Medulla oblongata (tissue), 1 donor: Measurements from ENCODE around the gene TRIM59.

Source experiments
- DNase-seq: peaks from one replicate; pipeline ENCODE4 v3.0.0-alpha.2; 2015; ENCODE audit errors: extremely low spot score

TRIM59 gene, protein sequence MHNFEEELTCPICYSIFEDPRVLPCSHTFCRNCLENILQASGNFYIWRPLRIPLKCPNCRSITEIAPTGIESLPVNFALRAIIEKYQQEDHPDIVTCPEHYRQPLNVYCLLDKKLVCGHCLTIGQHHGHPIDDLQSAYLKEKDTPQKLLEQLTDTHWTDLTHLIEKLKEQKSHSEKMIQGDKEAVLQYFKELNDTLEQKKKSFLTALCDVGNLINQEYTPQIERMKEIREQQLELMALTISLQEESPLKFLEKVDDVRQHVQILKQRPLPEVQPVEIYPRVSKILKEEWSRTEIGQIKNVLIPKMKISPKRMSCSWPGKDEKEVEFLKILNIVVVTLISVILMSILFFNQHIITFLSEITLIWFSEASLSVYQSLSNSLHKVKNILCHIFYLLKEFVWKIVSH

DNA sequence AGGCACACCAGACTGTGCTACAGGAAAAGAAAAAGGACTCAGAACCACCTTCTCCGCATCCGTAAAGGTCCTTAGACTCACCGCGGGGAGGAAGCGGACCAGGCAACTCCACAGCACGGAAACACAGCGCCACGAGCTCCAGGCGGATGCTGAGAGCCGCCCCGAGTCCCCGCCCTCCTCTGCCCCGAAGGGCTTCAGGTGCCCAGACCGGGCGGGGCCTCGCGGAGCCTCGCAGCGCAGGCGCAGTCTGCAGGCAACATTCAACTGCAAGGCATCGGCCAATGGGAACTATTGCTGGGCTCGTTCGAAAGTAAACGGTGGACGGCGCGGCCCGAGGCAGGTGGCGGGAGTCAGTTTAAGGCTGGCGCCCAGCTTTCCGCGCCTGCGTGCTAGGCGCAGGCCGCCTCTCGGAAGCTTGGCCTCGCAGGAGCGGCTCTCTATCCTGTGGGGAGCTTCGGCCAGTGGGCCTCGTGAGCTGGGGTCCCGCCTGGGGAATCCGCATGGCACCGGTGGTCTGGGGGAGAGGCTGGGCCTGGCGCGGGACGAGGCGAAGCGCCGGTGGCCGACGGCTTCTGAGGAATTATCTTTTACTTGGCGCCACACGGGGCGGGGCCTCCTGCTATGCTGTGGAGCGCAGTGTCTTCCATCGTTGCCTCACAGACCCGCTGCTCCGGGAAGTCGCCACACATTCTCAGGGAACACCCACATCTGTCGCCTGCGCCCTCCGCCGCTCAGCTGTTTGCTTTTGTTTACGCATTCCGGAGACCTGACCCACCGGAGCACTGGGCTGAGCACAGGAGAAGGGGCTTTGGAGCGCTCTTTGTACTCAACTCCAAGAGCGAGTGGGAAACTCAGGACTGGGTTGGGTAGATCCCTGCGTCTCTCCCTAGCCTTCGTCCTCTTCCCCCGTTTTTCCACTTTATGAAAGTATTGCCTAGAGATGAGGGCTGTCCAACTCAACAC, at the start of gene TRIM59:
TSS of gene TRIM59 (minus strand) at position 151 of the 963 bp plus-strand sequence. CDS start 10,603 bp downstream, outside the sequence.
- DNase-seq = peak; percentile 81

GRCh38 chr3:160498202-160498601, 48.6 kb upstream of the TRIM59 start:
- no peak for DNase-seq

- DNase-seq = no peak
These were observed 40.6 kb upstream of the TRIM59 start for GRCh38 chr3:160490166-160490565.

DNA sequence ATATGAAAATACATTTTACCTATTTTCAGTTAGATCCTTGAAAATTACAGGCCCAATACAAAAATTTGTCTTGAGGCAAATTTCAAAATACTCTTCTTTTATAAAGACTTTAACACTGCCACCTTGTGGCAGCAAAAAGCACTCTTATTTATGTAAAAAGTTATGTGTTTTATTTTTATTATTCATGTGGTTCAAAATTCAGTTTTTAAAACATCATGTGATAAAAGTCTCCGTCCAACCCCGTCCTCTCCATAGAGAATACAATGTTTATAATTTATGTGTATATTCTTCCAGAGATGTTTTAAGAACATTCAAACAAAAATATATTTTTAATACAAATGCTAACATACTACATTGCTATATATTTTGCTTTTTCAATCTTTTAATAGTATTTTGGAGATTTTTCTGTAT, 36.9 kb upstream of the TRIM59 start:
- peak; percentile 61 for DNase-seq

DNA sequence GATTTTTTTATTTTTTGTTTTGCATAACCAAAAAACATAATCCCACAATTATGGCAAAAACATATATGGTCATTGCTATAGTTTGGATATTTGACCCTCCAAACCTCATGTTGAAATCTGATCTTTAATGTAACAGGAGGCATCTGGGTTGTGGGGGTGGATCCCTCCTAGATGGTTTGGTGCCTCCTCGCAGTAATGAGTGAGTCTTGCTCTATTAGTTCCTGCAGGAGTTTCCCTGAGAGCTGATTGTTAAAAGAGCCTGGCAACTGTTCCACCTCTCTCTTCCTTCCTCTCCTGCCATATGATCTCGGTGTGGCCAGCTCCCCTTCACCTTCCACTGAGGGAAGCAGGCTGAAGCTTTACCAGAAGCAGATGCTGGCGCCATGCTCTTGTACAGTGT, 33.2 kb upstream of the TRIM59 start:
- no peak for DNase-seq

GRCh38 chr3:160481856-160482255, 32.3 kb upstream of the TRIM59 start:
- no peak for DNase-seq

- DNase-seq = no peak
These were observed 31.3 kb upstream of the TRIM59 start for GRCh38 chr3:160480931-160481330.

DNA sequence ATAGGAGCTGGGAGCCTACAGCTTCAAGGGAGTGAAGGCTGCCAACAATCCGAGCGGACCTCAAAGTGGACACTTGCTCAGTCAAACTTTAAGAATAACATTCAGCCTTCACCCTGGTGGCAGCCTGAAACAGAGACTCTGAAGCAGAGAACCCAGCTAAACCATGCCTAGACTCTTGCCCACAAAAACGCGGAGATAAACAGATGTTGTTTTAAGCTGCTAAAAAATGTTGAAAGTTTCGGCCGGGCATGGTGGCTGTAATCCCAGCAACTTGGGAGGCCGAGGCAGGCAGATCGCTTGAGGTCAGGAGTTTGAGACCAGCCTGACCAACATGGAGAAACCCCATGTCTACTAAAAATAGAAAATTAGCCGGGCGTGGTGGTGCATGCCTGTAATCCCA, 29.8 kb upstream of the TRIM59 start:
- no peak for DNase-seq

DNA sequence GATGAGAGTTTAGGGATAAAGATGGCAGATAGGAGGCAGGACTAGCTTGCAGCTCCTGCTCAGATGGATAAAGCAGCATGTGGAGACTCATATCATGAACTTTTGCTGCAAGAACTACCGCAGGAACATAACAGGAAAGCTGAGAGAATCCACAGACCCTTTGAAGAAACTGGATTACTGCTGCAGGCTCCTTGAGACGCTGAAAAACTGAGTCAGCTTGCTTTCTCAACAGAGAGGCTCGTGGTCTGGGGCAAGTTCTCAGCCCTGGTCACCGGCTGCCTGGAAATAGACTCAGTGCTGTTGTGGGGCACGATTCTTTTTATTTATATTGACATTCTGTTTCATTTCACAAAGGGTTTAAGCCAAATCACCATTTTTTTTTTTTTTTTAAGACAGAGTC, 28.8 kb upstream of the TRIM59 start:
- no peak for DNase-seq

DNA sequence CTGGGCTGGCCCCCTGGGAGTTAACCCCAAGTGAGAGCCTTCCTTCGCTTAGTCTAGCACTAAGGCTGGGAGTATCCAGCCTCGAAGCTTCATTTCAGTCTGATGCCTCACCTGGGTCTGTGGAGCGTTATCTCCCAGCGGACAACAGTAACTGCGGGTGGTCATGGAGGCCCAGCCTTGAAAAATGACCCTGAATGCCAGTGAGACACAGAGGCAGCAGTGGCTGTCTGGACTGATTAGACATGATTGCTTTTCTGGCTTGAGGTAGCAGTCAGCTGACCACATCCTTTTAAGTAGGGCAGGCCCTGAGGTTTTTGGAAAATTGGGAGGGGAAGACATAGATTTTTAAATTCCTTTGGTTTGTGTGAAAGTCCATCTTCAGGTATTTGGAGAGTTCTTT, 28.2 kb upstream of the TRIM59 start:
- no peak for DNase-seq

GRCh38 chr3:160475884-160476283, 26.3 kb upstream of the TRIM59 start:
- no peak for DNase-seq

DNA sequence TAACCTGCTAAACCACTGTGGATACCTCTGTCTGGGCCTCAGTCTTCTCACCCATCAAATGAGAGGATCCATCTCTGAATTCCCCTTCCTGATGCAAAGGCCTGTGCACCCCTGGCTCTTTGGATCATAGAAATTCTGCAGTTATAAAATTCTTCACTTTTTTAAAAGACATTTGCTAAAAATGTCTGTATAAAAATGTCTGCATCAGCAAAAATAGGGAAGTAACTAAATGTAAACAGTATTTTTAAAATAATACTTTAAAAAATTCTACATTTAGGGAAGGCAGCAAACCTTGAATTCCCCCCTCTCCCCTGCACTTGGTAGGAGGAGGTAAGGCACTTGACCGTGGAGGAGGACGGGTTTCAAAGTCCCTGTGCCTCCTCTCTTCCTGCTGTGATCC, 25.6 kb upstream of the TRIM59 start:
- DNase-seq = no peak

- no peak for DNase-seq
These were observed 24.8 kb upstream of the TRIM59 start for GRCh38 chr3:160474416-160474838.

- DNase-seq = no peak
These were observed 24.4 kb upstream of the TRIM59 start for GRCh38 chr3:160473978-160474377.

GRCh38 chr3:160473221-160473620, 23.6 kb upstream of the TRIM59 start:
- DNase-seq = no peak

- no peak for DNase-seq
These were observed 22.8 kb upstream of the TRIM59 start for GRCh38 chr3:160472344-160472743.

- DNase-seq = no peak
These were observed 22.3 kb upstream of the TRIM59 start for GRCh38 chr3:160471892-160472291.

- DNase-seq = no peak
These were observed 20.6 kb upstream of the TRIM59 start for GRCh38 chr3:160470181-160470580.

- DNase-seq = no peak
These were observed 15.4 kb upstream of the TRIM59 start for GRCh38 chr3:160464971-160465370.

GRCh38 chr3:160464321-160464720, 14.7 kb upstream of the TRIM59 start:
- DNase-seq = peak; percentile 93

DNA sequence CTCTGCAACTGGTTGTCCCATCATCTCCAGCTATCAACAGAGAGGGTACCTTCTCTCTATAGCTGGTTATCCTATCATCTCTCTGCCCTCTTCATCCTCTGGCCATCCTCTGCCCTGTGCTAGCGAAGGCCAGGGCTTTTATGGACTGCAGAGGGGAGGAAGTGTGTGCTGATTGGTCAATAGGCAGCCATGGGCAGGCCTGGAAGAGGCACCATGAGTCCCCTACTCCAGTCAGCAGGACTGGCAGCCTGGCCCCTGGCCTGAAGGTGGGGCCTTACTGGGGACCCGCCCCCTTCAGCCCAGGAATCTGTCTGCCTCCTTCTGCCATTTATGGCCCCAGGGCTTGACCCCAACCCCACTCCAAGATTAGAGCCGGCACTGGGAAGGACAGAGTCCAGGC, 10.4 kb upstream of the TRIM59 start:
- no peak for DNase-seq

DNA sequence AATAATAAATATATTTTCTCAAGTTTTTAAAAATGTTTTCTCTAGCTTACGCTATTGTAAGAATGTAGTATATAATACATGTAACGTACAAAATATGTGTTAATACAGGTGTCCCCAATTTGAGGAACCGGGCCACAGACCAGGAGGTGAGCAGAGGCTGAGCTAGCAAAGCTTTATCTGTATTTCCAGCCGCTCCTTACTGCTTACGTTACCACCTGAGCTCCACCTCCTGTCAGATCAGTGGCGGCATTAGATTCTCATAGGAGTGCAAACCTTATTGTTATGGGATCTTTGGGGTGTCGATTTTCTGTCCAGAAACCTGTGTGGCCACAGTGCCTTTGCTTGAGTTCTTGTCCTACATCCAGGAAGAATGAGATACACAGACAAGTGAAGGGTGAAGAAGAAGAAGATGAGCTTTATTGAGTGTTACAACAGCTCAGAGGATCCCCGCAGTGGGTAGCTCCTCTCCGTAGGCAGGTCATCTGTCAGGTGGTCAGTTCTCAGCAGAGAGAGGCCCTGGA, 9.9 kb upstream of the TRIM59 start:
- no peak for DNase-seq
